Calu3 (cell line): Measurements from ENCODE around the gene BPTF. TPM values are rescaled to one million over a fixed set of nuclear protein-coding genes. Genes with fewer than 3 reads are reported as not detected.
A peak's percentile ranks its signal among the peaks of the same experiment; 100 is the strongest.

Experiments
- BruUV-seq: library from RNA; stranded (reverse); fragments of 400-500 nt; replicated peaks from 2 replicates; lab custom pipeline; 2021; lab: Mats Ljungman, UMichigan
- CTCF ChIA-PET: fragments of 300-600 bp; sonication (Branson Sonifier 250); formaldehyde crosslinking; loops from one replicate; lab custom pipeline; 2022; ENCODE audit warnings: antibody characterized with exemption; lab: Charles Lee
- DNase-seq: peaks from one replicate; pipeline ENCODE4 v3.0.0; 2022
- H3K27ac Mint-ChIP-seq: one replicate; pipeline ENCODE4 v1.8.0; 2022; ENCODE audit warnings: mixed read lengths; ENCODE audit not compliant: unreplicated experiment
- H3K27me3 Mint-ChIP-seq: one replicate; pipeline ENCODE4 v1.8.0; 2022; ENCODE audit warnings: mixed read lengths; ENCODE audit not compliant: unreplicated experiment
- H3K36me3 Mint-ChIP-seq: one replicate; pipeline ENCODE4 v1.8.0; 2022; ENCODE audit warnings: mild to moderate bottlenecking, moderate library complexity, mixed read lengths; ENCODE audit not compliant: insufficient read depth, unreplicated experiment
- H3K4me1 Mint-ChIP-seq: one replicate; pipeline ENCODE4 v1.8.0; 2022; ENCODE audit warnings: mild to moderate bottlenecking, low read depth, mixed read lengths; ENCODE audit not compliant: unreplicated experiment
- H3K4me3 Mint-ChIP-seq: one replicate; pipeline ENCODE4 v1.8.0; 2022; ENCODE audit warnings: mild to moderate bottlenecking, low read depth, moderate library complexity, mixed read lengths; ENCODE audit not compliant: unreplicated experiment
- H3K9me3 Mint-ChIP-seq: one replicate; pipeline ENCODE4 v1.8.0; 2022; ENCODE audit warnings: low read depth, mixed read lengths; ENCODE audit not compliant: unreplicated experiment
- intact Hi-C: fragments of 100-400 bp; cut with micrococcal nuclease; formaldehyde crosslinking; loops from one replicate; pipeline ENCODE4 v1.10.0; 2022; ENCODE audit not compliant: unreplicated experiment
- total RNA-seq: library from RNA; stranded (reverse); gene quantifications from 2 replicates; pipeline ENCODE4 v1.2.3, GENCODE V29; 2022
- TF ChIP-seq, protein P1 (sequence below): fragments of 200-600 bp; IDR thresholded peaks from one replicate; pipeline ENCODE4 v1.8.0; 2022; ENCODE audit warnings: antibody characterized with exemption; ENCODE audit not compliant: unreplicated experiment

BPTF gene
- total RNA-seq, 1 experiment from 2014 or later: 66.8 TPM

DNA sequence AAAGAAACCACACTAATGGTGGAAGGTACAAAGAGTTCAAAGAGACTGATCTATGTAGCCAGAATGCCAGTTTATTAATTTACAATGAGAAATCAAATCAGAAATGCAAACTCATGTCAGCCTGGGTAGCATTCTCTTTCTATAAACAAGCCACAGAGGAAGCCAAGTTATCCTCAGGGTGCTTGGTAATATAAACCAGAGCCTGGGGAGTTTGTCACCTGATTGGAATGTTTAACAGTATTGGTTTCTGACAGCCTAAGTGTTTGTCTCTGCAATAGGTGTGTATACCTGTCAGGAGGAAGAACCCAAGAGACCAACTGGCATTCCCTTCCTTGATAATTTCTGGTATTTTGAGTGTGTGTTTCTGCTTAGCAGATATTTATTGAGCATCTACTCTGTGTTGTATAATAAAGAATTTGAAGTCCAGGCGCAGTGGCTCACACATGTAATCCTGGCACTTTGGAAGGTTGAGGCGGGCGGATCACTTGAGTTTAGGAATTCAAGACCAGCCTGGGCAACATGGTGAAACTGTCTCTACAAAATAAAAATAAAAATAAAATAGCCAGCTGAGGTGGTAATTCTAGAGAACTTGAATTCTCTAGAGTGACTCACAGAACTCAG lies 174.1 kb downstream of the BPTF start:
- no TSS peak for BruUV-seq
- Mint-ChIP-seq H3K4me1 (peaks cover 16% of the 10 kb centered on the region), H3K4me3 (no peak overlapping the region), H3K36me3 (peaks cover 22% of the 10 kb centered on the region), H3K27me3 (no peaks in the 10 kb centered on the region), H3K27ac (no peak overlapping the region), H3K9me3 (no peaks in the 10 kb centered on the region)
- no peak for DNase-seq
- intact Hi-C loops: no loop called here
- TF ChIP-seq, protein P1, sequence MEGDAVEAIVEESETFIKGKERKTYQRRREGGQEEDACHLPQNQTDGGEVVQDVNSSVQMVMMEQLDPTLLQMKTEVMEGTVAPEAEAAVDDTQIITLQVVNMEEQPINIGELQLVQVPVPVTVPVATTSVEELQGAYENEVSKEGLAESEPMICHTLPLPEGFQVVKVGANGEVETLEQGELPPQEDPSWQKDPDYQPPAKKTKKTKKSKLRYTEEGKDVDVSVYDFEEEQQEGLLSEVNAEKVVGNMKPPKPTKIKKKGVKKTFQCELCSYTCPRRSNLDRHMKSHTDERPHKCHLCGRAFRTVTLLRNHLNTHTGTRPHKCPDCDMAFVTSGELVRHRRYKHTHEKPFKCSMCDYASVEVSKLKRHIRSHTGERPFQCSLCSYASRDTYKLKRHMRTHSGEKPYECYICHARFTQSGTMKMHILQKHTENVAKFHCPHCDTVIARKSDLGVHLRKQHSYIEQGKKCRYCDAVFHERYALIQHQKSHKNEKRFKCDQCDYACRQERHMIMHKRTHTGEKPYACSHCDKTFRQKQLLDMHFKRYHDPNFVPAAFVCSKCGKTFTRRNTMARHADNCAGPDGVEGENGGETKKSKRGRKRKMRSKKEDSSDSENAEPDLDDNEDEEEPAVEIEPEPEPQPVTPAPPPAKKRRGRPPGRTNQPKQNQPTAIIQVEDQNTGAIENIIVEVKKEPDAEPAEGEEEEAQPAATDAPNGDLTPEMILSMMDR: no peak
- CTCF ChIA-PET: no interaction called here

DNA sequence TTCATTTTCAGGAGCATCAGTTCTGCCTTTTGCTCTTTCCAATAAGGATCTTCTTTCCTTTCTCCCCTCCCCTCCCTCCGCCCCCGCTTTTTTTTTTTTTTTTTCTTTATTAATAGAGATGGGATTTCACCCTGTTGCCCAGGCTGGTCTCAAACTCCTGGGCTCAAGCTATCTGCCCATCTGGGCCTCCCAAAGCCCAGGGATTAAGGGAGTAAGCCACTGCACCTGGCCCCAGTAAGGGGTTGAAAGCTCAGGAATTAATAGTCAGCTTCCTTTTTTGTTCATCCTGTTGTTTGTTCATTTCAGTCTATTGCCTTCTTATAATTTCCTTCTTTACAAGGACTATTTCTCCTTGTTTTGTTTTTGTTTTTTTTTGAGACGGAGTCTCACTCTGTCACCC lies 178.9 kb downstream of the BPTF start:
- Mint-ChIP-seq H3K9me3 (no peaks in the 10 kb centered on the region), H3K4me1 (no peaks in the 10 kb centered on the region), H3K4me3 (no peak overlapping the region), H3K27me3 (no peaks in the 10 kb centered on the region), H3K36me3 (no peaks in the 10 kb centered on the region), H3K27ac (no peak overlapping the region)
- DNase-seq: no peak
- TF ChIP-seq, protein P1: no peak
- no TSS peak for BruUV-seq
- intact Hi-C loops: no loop called here
- CTCF ChIA-PET: interaction anchor here (0.7 kb wide), 1 partner anchor 15 kb away, joined by 5 read pairs; no protein-coding TSS in a partner anchor

DNA sequence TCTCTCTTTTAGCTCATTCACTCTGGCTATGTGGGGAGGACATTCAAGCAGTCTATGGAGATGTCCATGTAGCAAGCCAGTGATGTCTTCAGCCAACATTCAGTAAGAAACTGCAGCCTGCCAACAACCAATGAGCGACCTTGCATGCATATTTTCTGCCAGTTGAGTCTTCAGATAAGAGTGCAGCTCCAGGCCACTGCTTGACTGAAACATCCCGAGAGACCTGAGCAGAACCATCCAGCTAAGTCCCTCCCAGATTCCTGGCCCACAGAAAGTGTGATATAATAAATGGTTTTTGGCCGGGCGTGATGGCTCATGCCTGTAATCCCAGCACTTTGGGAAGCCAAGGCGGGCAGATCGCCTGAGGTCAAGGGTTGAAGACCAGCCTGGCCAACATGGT lies 181.5 kb downstream of the BPTF start:
- CTCF ChIA-PET: interaction anchor here (0.6 kb wide), 1 partner anchor 1295 kb away, joined by 3 read pairs; no protein-coding TSS in a partner anchor
- Mint-ChIP-seq H3K4me3 (no peak overlapping the region), H3K36me3 (no peaks in the 10 kb centered on the region), H3K4me1 (no peaks in the 10 kb centered on the region), H3K9me3 (no peaks in the 10 kb centered on the region), H3K27me3 (no peaks in the 10 kb centered on the region), H3K27ac (no peak overlapping the region)
- no TSS peak for BruUV-seq
- TF ChIP-seq, protein P1: no peak
- intact Hi-C loops: no loop called here
- DNase-seq: no peak

DNA sequence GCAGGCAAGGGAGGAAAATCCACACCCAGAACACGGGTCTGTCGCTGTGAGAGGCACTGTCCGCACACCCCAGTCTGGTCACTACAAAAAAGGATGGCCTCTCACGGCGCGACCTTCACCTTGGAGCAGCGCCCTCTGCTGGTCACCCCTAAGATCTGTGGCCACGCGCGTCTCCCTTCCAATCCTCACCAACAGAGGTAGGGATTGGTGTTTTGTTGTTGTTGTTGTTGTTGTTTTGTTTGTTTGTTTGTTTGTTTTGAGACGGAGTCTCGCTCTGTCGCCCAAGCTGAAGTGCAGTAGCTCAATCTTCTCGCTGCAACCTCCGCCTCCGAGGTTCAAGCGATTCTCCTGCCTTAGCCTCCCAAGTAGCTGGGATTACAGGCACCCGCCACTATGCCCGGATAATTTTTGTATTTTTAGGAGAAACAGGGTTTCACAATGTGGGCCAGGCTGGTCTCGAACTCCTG lies 185.9 kb downstream of the BPTF start:
- H3K36me3 Mint-ChIP-seq: no peaks in the 10 kb centered on the region
- DNase-seq: peak; percentile 43
- CTCF ChIA-PET: interaction anchor here (0.6 kb wide), 1 partner anchor 44 kb away, joined by 13 read pairs; no protein-coding TSS in a partner anchor
- no peak overlapping the region for H3K27ac Mint-ChIP-seq
- TF ChIP-seq, protein P1: peak; percentile 70
- no peaks in the 10 kb centered on the region for H3K27me3 Mint-ChIP-seq
- no TSS peak for BruUV-seq
- intact Hi-C loops: no loop called here
- H3K4me1 Mint-ChIP-seq: no peaks in the 10 kb centered on the region
- no peak overlapping the region for H3K4me3 Mint-ChIP-seq
- no peaks in the 10 kb centered on the region for H3K9me3 Mint-ChIP-seq
